Liver (tissue), 3 donors: ENCODE data around the gene FOXA3.
A peak's percentile ranks its signal among the peaks of the same experiment; 100 is the strongest.

ENCODE experiments used
- FOXA1 ChIP-seq: IDR thresholded peaks from 2 replicates; pipeline ENCODE4 v1.6.1; 2016; ENCODE audit warnings: antibody characterized with exemption
- JUND ChIP-seq, 2 donors: IDR thresholded peaks; 2 replicates each; pipeline ENCODE4 v1.6.1; 2016; ENCODE audit warnings: antibody characterized with exemption in 2 of 2
- RAD21 ChIP-seq, 2 donors: IDR thresholded peaks; 2 replicates each; pipeline ENCODE4 v1.6.1; 2016; ENCODE audit warnings: antibody characterized with exemption in 2 of 2, mild to moderate bottlenecking in 2 of 2
- RXRA ChIP-seq, 2 donors: IDR thresholded peaks; 2 replicates each; pipeline ENCODE4 v1.6.1; 2017 to 2018; ENCODE audit warnings: antibody characterized with exemption in 2 of 2, mild to moderate bottlenecking in 1 of 2
- SP1 ChIP-seq: IDR thresholded peaks from 2 replicates; pipeline ENCODE4 v1.6.1; 2018; ENCODE audit warnings: antibody characterized with exemption, mild to moderate bottlenecking
- YY1 ChIP-seq: IDR thresholded peaks from 2 replicates; pipeline ENCODE4 v1.6.1; 2016; ENCODE audit warnings: antibody characterized with exemption, mild to moderate bottlenecking
- TF ChIP-seq, protein P1 (sequence below): fragments of 150-350 bp; IDR thresholded peaks from 2 replicates; pipeline ENCODE4 v1.5.1; 2017; ENCODE audit warnings: improper control_type of control experiment, low read depth, low read length; ENCODE audit not compliant: missing input control
- TF ChIP-seq, protein P2 (sequence below): IDR thresholded peaks from 2 replicates; pipeline ENCODE4 v1.6.1; 2016; ENCODE audit warnings: antibody characterized with exemption, mild to moderate bottlenecking
- TF ChIP-seq, protein P3 (sequence below): IDR thresholded peaks from 2 replicates; pipeline ENCODE4 v1.6.1; 2016; ENCODE audit warnings: antibody characterized with exemption
- TF ChIP-seq, protein P4 (sequence below): IDR thresholded peaks from 2 replicates; pipeline ENCODE4 v1.6.1; 2016; ENCODE audit warnings: antibody characterized with exemption
- TF ChIP-seq, protein P5 (sequence below): IDR thresholded peaks from 2 replicates; pipeline ENCODE4 v1.6.1; 2016; ENCODE audit warnings: antibody characterized with exemption
- donor health status: healthy.
- donor health status: healthy.

DNA sequence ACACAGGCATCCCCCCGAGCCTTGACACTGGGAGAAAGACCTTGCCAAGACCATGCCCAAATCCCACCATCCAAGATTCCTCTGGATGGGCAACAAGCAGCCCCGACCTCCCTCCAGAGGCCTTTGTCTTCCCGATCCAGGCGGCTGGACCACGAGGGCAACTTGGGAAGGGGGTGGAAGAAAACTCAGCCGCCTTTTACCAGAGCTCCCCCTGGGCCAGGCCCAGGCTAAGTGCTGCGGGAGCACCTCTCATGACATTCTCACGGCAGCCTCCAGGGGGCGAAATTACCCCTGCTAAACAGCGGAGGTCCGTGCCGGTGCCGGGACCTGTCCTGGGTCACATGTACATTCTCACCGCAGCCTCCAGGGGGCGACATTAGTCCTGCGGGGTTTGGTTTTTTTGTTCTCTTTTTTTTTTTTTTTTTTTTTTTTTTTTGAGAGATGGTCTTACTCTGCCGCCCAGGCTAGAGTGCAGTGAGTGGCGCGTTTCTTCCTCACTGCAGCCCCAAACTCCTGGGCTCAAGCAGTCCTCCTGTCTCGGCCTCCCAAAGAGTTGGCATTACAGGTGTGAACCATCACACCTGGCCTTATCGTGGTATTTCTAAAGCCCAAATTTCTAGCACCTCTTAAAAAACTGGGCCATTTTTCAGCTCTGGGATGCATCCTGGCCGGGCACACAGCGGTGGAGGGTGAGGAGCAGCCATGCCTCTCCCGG is 47.0 kb upstream of the FOXA3 start:
- TF ChIP-seq, protein P1, sequence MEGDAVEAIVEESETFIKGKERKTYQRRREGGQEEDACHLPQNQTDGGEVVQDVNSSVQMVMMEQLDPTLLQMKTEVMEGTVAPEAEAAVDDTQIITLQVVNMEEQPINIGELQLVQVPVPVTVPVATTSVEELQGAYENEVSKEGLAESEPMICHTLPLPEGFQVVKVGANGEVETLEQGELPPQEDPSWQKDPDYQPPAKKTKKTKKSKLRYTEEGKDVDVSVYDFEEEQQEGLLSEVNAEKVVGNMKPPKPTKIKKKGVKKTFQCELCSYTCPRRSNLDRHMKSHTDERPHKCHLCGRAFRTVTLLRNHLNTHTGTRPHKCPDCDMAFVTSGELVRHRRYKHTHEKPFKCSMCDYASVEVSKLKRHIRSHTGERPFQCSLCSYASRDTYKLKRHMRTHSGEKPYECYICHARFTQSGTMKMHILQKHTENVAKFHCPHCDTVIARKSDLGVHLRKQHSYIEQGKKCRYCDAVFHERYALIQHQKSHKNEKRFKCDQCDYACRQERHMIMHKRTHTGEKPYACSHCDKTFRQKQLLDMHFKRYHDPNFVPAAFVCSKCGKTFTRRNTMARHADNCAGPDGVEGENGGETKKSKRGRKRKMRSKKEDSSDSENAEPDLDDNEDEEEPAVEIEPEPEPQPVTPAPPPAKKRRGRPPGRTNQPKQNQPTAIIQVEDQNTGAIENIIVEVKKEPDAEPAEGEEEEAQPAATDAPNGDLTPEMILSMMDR = peak; percentile 98
- TF ChIP-seq, protein P2, sequence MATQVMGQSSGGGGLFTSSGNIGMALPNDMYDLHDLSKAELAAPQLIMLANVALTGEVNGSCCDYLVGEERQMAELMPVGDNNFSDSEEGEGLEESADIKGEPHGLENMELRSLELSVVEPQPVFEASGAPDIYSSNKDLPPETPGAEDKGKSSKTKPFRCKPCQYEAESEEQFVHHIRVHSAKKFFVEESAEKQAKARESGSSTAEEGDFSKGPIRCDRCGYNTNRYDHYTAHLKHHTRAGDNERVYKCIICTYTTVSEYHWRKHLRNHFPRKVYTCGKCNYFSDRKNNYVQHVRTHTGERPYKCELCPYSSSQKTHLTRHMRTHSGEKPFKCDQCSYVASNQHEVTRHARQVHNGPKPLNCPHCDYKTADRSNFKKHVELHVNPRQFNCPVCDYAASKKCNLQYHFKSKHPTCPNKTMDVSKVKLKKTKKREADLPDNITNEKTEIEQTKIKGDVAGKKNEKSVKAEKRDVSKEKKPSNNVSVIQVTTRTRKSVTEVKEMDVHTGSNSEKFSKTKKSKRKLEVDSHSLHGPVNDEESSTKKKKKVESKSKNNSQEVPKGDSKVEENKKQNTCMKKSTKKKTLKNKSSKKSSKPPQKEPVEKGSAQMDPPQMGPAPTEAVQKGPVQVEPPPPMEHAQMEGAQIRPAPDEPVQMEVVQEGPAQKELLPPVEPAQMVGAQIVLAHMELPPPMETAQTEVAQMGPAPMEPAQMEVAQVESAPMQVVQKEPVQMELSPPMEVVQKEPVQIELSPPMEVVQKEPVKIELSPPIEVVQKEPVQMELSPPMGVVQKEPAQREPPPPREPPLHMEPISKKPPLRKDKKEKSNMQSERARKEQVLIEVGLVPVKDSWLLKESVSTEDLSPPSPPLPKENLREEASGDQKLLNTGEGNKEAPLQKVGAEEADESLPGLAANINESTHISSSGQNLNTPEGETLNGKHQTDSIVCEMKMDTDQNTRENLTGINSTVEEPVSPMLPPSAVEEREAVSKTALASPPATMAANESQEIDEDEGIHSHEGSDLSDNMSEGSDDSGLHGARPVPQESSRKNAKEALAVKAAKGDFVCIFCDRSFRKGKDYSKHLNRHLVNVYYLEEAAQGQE = no peak
- TF ChIP-seq, protein P3, sequence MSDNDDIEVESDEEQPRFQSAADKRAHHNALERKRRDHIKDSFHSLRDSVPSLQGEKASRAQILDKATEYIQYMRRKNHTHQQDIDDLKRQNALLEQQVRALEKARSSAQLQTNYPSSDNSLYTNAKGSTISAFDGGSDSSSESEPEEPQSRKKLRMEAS = no peak
- TF ChIP-seq SP1 = no peak
- peak; percentile 88 to 90 for TF ChIP-seq RAD21 (IDR thresholded peaks at IDR 0.05)
- no peak for TF ChIP-seq JUND (IDR thresholded peaks at IDR 0.05)
- TF ChIP-seq, protein P4, sequence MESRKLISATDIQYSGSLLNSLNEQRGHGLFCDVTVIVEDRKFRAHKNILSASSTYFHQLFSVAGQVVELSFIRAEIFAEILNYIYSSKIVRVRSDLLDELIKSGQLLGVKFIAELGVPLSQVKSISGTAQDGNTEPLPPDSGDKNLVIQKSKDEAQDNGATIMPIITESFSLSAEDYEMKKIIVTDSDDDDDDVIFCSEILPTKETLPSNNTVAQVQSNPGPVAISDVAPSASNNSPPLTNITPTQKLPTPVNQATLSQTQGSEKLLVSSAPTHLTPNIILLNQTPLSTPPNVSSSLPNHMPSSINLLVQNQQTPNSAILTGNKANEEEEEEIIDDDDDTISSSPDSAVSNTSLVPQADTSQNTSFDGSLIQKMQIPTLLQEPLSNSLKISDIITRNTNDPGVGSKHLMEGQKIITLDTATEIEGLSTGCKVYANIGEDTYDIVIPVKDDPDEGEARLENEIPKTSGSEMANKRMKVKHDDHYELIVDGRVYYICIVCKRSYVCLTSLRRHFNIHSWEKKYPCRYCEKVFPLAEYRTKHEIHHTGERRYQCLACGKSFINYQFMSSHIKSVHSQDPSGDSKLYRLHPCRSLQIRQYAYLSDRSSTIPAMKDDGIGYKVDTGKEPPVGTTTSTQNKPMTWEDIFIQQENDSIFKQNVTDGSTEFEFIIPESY = no peak
- TF ChIP-seq, protein P5, sequence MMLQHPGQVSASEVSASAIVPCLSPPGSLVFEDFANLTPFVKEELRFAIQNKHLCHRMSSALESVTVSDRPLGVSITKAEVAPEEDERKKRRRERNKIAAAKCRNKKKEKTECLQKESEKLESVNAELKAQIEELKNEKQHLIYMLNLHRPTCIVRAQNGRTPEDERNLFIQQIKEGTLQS = no peak
- TF ChIP-seq FOXA1 = no peak
- TF ChIP-seq YY1 = no peak
- peak in 1 of 2 donors; percentile 50 for TF ChIP-seq RXRA (IDR thresholded peaks at IDR 0.05)
